ENCODE measurements around the gene HTT.
A peak's percentile ranks its signal among the peaks of the same experiment; 100 is the strongest.

HTT gene

DNA sequence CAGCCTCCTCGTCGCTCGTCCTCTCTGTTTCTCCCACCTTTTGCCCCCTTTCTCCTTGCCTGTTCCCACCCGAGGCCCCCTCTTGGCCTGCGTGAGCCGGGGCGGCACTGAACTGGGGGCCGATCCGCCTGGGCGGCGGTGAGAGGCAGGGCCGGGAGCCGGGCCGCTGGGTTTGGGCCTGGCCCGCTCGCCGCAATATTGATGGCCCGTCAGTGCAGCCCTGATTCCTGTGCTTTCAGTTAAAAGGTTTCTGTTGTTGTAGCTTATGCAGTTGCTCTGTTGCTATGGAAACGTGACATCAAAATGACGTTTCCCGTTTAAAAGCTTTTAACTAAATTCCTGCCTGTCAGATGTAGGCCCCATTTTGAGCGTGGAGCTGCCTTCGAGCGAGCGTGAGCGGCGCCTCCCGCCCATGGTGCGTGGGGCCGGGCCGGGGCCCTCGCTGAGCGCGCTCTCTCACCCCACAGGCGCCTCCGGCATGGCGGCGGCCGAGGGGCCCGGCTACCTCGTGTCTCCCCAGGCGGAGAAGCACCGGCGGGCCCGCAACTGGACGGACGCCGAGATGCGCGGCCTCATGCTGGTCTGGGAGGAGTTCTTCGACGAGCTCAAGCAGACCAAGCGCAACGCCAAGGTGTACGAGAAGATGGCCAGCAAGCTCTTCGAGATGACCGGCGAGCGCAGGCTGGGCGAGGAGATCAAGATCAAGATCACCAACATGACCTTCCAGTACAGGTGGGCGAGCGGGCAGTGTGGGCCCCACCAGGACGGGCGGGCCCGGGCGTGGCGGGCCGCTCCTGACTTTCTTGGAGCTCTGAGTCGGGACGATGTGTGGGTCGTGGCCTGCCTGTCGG is 174.6 kb downstream of the HTT start, which contains the start of gene MSANTD1:
Gene MSANTD1 (plus strand): TSS at position 349 of the 851 bp plus-strand sequence. CDS start 64 bp downstream, at position 413.
- no peak for DNase-seq (ENCODE audit: low spot score)

DNA sequence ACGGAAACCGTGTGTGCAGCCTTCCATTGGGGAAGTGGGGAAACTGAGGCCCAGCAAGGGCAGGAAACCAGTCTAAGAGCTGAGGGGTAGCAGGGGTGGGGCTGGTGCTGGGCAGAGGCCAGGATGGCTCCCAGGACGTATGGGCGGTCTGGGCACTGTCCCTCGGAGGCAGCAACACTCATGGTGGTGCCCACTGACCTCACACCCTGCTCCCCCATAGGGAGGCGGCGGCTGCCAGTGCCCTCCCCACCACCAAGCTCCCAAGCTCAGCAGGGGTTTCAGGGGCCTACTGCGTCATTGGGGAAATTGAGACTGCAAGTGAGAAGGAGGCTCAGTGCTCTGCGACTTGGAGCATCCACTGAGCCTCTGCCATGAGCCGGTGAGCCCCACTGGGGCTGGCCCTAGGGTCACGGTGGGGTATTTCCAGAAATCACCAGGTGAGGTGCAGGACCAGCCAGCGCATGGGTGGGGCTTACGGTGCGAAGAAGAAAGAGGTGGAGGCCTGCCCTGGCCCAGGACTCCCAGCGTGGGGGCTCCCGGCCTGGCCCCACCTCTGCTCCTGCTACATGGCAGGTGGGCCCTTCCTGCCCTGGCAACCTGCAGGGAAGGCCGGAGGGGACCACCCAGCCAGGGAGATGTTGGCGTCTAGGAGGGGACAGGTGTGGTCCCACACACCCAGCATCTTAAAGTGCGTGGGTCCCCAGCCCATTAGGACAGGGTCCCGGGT is 175.4 kb downstream of the HTT start:
- no peak for DNase-seq (ENCODE audit: low spot score)

DNA sequence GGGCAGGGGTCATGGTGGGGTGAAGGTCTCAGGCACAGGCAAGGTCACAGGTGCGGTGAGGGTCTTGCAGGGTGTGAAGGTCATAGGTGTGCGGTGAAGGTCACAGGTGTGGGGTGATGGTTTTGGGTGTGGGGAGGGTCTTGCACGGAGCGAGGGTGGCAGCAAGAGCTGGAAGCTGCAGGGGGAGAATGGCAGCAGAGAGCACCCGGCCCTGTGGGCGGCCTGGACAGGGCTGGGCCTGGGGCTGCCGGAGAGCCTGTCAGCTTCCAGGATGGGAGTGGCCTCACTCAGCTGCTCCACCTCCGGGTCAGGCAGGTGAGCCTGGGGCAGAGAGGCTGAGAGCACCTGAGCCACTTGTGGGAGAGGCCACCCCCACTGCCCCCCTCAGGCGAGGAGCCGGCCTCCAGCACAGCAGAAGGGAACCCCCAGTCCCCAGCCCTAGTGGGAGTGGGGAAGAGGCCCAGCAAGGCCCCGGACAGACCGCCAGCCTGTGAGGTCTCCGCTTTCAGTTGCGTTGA is 176.0 kb downstream of the HTT start:
- DNase-seq (ENCODE audit: low spot score), result no peak

DNA sequence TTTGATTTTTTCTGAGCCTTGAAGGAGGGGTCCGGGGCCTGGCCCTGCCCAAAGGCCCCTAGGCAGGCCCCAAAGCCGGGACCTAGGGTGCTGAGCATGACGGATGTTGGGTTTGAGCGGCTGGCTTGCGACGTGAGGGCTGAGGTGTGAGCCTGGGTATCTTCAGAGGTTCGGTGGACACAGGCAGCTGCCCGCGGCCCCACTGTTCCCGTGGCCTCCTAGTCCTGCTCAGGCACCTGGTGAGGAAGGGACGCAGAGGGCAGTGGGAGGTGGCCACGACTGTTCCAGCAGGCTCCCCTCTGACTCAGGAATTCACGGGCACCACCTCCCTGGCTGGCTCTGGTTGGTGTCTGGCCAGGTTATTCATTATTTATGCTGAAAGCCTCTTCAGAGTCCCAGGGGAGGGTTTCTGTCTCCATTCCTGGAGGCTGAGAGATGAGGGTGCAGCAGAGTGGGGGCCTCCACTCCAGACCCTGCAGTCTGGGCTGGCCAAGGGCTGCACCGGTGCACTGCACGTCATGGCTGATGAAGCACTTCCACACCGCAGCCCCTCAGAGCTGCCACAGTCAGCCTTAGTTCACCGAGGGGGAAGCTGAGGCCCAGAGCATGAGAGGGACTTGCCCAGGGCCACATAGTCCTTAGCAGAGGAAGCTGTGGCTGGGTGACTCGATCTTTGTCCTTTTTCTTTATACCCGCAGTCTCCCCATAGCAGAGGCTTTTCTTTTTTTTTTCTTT is 176.6 kb downstream of the HTT start:
- no peak for DNase-seq (ENCODE audit: low spot score)

DNA sequence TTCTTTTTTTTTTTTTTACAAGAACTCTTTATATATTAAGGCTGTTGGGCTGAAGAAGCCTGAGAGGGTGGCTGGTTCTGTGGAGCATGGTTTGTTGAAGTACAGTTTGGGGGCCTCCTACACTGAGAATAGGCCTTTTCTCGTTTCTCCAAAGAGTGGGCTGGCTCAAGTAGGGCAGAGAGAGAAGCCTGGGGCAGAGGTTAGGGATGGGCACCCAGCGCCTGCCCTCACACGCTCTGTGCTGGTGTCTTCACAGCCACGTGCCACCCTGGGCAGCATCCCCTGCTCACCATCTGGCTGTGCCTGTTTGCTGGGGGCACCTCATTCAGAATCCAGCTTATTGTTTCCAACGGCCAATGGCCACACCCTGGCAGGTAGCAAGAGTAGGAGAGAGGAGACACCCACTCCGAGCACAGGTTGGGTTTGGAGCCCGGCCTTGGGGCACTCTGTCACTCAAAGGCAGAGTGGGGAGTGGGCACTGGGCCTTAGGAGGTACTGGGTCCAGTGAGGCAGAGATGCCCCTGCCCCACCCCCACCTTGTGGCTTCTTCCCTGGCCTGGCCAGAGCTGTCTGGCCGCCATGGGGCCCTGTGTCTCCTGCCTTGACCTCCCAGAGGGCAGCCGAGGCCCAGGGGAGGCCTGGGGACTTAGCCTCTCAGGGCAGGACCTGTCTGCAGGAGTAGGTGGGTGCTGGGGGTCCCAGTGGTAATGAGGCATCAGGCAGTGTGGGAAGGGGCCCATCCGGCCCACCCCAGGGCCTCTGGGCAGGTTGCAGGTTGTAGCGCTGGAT is 177.4 kb downstream of the HTT start:
- no peak for DNase-seq (ENCODE audit: low spot score)

DNA sequence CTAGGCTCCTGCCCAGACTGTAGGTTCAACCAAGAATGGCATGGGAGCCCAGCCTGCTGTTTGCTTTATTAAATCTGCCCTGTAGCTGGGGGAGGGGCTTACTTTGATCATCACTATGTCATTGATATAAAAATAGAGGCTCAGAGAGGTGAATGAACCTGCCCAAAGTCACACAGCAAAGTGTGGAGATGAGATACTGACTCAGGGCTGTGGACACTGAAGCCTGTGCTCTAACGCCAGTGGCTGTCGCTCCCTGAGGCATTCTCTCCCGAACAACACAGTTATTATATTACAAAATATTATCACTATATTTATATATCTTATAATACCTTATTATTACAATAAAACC is 178.0 kb downstream of the HTT start:
- DNase-seq (ENCODE audit: low spot score), result no peak

DNA sequence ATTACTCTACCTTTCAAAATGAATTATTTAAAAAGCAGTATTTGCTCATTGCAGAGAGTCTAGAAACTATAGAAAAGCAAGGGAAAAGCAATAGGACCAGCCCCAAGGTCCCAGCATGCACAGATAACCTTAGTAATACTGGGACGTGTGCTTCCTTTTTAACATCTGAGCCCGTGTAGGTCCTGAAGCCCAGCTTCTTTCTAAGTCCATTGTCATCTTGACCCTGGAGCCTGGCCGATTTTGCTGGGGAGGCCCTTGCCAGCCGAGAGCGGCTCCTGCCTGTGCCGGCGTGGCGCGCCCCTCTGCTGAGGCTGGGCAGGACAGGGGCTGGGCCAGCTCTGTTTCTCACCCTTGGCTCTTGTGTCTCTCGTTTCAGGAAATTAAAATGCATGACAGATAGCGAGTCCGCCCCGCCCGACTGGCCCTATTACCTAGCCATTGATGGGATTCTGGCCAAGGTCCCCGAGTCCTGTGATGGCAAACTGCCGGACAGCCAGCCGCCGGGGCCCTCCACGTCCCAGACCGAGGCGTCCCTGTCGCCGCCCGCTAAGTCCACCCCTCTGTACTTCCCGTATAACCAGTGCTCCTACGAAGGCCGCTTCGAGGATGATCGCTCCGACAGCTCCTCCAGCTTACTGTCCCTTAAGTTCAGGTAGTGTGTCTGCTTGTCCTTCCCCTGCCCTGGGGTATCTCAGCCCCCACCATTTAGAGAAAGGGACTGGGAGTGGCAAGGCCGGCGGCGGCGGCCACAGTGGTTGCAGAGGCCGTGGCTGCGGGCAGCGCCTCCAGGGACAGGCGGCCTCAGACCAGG is 178.6 kb downstream of the HTT start:
- no peak for DNase-seq (ENCODE audit: low spot score)

DNA sequence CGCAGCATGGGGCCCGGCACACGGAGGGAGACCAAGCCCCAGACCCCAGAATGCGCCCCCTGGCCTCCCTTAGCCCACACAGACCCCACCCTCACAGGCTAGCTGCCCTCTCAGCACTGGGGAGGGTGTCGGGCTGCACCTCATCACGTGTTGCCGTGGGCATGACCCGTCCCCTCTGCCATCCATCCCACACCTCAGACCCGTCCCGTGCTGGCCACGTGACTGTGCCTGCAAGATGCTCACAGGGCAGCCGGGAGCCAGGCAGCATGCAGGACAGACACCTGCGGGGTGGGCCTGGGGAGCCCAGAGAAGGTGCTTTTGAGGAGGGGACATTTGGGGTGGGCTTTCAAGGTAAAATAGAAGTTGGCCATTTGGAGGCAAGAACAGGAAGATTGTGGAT is 179.3 kb downstream of the HTT start:
- no peak for DNase-seq (ENCODE audit: low spot score)

DNA sequence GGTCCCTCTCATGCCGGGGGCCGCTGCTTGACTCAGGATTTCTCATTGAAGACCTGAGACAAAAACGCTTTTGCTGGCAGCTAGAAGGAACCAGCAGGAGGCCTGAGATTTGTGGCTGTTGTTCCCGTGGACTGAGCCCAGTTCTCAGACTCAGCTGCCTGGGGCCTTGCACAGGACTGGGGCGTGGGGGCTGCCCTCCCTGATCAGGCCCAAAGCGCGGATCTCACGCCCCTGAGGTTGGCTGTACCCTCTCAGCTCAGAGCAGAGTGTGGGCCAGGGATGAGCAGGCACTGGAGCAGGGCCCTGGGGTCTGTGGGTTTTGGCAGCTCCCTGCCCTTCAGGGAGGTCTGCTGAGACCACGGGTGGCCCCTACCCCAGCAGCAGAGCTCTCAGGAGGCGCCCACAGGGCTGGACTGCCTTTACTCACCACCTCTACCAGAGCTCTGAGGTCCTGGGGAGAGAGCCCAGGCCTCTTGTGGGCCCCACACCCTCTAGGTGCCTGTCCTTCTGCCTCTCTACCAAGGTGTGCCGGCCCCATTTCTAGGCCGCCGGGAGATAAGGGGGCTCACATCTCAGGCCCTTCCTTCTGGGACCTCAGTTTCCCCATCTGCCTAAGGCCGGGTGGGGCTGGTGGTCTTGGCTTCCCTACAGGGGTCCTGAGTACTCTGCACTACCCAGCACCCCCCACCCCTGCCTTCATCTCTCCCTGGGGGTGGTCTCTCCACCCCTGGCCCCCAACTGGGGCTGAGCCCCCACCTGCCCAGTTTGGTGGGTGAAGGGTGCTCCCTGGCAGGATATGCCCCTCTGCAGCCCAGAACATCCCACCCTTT is 180.0 kb downstream of the HTT start:
- no peak for DNase-seq (ENCODE audit: low spot score)

DNA sequence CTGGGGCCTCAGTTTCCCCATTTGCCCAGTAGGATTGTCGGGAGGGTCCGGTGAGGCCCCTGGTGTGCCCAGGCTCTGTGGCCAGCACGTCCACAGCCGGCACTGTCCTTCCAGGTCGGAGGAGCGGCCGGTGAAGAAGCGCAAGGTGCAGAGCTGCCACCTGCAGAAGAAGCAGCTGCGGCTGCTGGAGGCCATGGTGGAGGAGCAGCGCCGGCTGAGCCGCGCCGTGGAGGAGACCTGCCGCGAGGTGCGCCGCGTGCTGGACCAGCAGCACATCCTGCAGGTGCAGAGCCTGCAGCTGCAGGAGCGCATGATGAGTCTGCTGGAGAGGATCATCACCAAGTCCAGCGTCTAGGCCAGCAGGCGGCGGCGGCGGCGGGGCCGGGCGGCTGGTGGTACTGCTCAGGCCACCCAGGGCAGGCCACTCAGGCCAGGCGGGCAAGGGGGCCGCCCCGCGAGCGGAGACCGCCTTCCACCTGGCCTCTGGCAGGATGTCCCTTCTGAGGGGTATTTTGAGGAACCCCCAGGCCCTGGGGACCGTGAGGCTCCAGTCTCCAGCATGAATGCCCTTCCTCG is 181.2 kb downstream of the HTT start:
- no peak for DNase-seq (ENCODE audit: low spot score)

DNA sequence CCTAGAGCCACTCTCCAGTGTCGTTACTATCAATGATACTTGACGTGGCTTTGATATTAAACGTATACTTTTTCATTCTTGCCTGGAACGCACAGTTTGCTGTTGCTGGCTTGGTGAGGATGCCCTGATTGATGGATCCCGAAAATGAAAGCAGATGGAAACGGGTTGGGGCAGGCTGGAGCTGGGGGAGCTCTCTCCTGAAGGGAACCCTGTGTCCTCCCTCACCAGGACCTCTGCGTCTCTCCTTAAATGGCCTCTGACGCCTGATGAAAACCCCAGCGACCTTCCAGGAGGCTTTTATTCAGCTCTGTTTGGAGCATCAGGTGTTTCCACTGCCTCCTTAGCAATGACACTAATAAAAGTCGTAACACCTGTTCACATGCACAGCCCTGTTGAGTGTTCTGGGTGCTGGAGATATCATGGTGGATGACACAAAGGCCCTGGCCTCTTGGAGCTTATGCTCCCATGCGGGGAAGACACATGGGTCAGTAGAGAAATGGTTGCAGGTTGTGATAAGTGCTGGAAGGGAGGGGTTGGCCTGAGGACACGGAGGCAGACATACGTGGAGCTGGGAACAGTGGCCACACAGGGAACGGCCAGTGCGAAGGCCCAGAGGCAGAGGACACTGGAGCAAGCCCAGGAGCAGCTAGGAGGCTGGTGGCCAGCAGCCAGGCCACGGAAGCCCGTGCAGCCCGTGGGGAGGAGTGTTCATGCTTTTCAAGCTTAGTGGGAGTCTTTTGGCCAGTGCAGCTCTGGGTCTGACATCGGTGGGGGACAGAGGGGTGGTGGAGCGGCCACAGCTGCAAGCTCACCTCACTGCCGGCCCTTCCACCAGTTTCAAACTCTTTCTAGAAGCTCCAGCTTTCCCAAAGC is 182.0 kb downstream of the HTT start:
- no peak for DNase-seq (ENCODE audit: low spot score)

DNA sequence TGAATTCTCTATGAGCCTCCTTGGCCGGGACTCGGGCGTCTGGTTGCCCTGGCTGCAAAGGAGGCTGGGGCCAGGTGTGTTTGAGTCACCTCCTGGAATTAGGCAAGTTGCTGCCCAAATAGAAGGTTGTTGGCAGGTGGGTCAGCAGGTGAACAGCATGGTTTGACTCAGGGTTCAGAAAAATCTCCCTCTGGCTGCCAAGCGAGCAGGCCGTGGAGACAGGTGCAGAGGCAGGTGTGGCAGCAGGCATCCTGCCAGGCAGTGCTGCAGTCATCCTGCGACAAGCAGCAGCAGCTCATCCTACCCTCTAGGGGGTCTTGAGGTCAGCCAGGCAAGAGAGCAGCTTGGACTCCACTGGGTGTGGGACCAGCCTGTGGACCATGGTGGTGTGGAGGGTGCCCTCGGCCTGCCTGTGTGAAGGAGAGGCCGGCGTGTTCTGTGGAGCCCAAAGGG is 182.6 kb downstream of the HTT start:
- DNase-seq (ENCODE audit: low spot score), result no peak

DNA sequence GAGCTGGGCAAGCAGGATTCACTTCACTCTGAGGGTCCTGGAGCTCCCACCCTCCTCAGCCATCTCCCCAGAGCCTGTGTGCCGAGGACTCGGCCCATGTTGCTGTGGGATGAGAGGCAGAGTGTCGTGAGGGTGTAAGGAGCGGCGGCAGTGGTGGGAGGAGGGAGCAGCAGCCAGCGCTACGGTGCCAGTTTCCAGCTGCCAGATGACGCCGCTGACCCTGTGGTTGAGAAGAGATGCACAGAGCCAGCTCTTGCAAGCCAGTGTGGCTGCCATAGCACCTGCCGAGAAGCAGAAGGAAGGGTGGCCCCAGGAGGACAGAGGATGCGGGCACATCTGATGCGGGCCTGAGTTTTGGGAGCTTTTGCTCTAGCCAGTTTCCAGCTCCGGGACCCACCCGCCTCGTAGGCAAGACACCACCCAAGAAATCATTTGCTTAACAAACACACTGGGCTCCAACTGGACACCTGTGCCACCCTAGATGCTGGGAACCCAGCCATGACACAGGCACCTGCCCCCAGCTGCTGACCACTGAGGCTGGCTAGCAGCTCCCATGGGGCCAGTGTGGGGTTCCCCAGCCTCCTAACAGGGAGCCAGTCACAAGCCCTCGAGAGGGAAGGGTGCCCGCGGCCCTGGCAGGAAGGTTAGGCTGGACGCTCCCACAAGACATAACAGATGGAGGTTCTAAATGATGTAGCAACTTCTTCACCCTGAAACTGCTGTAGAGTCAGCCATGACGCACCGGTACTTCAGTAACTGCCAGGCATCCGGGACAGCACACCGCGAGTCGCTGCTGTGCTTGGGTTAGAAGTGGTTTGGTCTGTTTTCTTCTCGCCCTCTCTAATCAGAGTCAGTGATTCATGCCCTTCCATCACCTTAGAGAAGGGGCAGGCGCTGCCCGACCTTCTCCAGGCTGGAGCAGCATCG is 183.3 kb downstream of the HTT start:
- DNase-seq (ENCODE audit: low spot score), result peak; percentile 51

DNA sequence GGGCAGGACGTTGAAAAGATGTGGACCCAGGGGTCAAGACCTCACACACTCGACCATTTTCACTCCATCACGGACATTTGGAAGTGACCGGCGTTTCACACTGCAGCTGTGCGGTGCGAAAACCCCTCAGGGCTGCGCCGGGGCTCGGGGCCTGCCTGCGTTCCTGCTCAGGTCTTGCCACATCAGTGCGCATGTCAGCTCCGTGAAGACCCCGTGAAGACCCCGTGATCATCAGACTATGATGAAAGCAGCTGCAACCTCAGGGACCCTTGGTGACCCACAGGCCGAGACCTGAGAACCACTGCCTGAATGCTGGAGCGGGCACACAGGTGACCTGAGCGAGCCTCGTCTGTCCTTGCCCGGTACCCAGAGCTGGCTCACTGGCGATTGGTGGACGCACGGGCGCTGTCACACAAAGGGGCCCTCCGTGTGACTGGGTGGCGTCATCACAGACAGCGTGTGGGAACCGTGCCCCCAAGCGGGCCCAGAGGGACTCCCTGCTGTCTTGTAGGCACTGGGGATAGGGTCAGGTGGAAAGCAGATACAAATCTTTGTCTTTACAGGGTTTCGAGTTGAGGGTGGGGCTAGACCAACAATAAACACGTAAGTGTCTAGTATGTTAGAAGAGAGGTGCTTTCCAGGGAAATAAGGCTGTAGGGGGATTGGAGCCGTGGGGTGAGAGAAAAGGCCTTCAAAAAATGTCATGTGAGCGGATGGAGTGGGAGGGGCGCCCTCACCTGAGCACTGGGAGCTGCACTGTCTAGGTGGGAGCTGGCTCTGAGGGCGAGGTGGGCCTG is 187.1 kb downstream of the HTT start:
- DNase-seq (ENCODE audit: low spot score), result no peak

DNA sequence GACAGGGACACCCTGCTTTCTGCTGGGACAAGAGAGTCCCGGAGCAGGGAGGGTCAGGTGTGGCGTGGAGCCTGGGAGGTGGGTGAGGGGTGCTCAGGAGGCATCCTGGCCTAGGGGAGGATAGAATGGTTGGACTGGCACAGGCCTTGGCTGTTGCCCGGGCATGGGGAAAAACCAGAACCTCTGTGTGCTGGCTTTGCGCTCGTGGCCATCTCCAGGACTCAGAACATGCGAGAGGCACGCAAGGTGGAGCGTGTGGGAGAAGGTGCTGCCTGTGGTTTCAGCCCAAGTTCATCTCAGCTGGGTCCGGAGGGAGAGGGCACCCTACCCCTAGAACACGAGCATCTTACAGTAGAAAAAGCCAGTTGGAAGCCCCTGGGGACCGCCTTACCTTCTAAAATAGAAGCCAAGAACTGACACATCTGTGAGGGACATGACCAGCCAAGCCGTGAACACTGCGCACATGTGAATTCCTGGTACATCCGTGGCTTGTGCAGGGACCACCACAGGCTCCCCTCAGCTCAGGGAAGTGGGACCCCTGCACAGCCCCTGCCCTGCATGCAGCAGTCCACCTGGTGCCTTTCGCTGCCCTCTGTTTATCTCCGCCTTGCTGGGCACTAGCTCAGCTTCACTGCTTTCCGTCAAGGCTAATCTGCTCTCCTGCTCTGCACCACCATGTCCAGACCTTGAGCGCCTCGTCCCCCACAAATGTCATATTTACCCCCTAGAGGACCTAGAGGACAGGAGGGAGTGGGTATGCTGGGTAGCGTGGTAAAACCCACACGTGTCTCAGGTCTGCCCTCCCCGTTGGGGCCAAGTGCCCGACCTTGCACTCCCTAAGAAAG is 187.9 kb downstream of the HTT start:
- DNase-seq (ENCODE audit: low spot score), result no peak
